Activated T-cell treated with anti-CD3 and anti-CD28 coated beads, Interleukin-2, amount 50 U/mL, for 24 hours (primary cell): ENCODE data around the gene AP3B1.
A peak's percentile ranks its signal among the peaks of the same experiment; 100 is the strongest.

Source experiments
- DNase-seq: peaks from one replicate; pipeline ENCODE4 v3.0.0-alpha.2; 2020
- H3K27ac Mint-ChIP-seq: 2 replicates; pipeline ENCODE4 v1.8.0; 2020; ENCODE audit warnings: mild to moderate bottlenecking, mixed read lengths
- H3K27me3 Mint-ChIP-seq: 2 replicates; pipeline ENCODE4 v1.8.0; 2020; ENCODE audit warnings: mixed read lengths
- H3K36me3 Mint-ChIP-seq: 2 replicates; pipeline ENCODE4 v1.8.0; 2020; ENCODE audit warnings: low read depth, mixed read lengths
- H3K4me1 Mint-ChIP-seq: 2 replicates; pipeline ENCODE4 v1.8.0; 2020; ENCODE audit warnings: low read depth, mixed read lengths
- H3K4me3 Mint-ChIP-seq: 2 replicates; pipeline ENCODE4 v1.8.0; 2020; ENCODE audit warnings: mild to moderate bottlenecking, moderate library complexity, mixed read lengths
- H3K9me3 Mint-ChIP-seq: 2 replicates; pipeline ENCODE4 v1.8.0; 2020; ENCODE audit warnings: mixed read lengths

Gene AP3B1, protein sequence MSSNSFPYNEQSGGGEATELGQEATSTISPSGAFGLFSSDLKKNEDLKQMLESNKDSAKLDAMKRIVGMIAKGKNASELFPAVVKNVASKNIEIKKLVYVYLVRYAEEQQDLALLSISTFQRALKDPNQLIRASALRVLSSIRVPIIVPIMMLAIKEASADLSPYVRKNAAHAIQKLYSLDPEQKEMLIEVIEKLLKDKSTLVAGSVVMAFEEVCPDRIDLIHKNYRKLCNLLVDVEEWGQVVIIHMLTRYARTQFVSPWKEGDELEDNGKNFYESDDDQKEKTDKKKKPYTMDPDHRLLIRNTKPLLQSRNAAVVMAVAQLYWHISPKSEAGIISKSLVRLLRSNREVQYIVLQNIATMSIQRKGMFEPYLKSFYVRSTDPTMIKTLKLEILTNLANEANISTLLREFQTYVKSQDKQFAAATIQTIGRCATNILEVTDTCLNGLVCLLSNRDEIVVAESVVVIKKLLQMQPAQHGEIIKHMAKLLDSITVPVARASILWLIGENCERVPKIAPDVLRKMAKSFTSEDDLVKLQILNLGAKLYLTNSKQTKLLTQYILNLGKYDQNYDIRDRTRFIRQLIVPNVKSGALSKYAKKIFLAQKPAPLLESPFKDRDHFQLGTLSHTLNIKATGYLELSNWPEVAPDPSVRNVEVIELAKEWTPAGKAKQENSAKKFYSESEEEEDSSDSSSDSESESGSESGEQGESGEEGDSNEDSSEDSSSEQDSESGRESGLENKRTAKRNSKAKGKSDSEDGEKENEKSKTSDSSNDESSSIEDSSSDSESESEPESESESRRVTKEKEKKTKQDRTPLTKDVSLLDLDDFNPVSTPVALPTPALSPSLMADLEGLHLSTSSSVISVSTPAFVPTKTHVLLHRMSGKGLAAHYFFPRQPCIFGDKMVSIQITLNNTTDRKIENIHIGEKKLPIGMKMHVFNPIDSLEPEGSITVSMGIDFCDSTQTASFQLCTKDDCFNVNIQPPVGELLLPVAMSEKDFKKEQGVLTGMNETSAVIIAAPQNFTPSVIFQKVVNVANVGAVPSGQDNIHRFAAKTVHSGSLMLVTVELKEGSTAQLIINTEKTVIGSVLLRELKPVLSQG

DNA sequence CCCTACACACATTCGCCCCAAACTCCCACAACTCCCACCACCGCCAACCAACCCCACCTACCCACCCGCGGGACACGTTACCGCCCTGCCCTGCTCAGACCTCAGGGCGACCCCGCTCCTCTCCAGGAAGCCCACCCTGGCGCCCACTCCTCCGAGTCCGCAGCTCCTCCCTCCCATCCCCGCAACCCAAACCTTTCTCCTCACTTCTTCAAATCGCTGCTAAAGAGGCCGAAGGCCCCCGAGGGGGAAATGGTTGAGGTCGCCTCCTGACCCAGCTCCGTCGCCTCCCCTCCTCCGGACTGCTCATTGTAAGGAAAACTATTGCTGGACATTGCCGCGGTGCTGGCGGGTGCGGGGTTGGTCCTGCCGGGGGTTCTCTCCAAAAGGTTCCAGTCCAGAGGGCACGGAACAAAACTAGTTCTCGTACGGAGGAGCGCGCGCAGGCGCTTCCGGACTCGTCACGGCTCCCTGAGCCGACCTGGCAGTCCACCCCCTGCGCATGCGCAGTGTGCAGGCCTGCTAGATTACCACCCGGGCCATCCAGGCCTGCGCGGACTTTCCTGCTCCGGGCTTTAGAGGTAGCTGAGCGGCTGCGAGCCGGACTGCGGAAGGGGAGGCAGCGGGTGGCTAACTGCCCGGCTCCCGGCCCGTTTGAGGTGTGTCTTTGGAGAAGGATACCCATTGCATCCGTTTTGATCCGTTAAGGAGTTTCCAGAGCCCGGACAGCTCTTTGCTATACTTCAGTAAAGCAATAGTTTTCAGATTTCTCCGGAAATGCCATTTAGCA, at the start of gene AP3B1:
AP3B1 (minus strand) TSS at position 451 of the 787 bp plus-strand sequence; CDS start at position 332, 119 bp downstream.
- peak; percentile 96 for DNase-seq
- peaks cover 39% of the 10 kb centered on the region for H3K4me1 Mint-ChIP-seq
- H3K9me3 Mint-ChIP-seq = no peaks in the 10 kb centered on the region
- H3K27me3 Mint-ChIP-seq = no peaks in the 10 kb centered on the region
- H3K4me3 Mint-ChIP-seq = peak within 1 kb of the TSS; percentile 97
- peaks cover 26% of the 10 kb centered on the region for H3K36me3 Mint-ChIP-seq
- H3K27ac Mint-ChIP-seq = peak within 1 kb of the TSS; percentile 99

DNA sequence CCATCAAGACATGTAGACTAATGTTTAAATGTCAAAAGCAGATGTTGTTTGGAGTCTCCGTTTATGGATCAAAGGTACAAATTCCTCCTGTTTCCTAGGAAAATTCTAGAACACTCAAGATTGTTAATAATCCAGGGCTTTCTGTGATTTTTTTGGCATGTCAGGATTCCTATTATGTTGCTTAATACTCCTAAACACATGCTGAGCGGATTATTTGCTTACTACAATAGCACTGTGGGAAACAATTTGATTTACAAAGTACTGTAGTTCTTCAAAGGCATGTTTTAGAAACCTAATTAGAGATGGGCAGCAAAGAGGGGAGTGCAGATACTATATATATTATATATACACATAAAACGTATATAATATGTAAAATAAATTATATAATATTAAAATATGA, 46.9 kb upstream of the AP3B1 start:
- H3K9me3 Mint-ChIP-seq = peaks cover 13% of the 10 kb centered on the region
- no peaks in the 10 kb centered on the region for H3K36me3 Mint-ChIP-seq
- no peak for DNase-seq
- no peaks in the 10 kb centered on the region for H3K4me1 Mint-ChIP-seq
- H3K27me3 Mint-ChIP-seq = peaks cover 10% of the 10 kb centered on the region
- no peak overlapping the region for H3K27ac Mint-ChIP-seq
- no peak overlapping the region for H3K4me3 Mint-ChIP-seq

DNA sequence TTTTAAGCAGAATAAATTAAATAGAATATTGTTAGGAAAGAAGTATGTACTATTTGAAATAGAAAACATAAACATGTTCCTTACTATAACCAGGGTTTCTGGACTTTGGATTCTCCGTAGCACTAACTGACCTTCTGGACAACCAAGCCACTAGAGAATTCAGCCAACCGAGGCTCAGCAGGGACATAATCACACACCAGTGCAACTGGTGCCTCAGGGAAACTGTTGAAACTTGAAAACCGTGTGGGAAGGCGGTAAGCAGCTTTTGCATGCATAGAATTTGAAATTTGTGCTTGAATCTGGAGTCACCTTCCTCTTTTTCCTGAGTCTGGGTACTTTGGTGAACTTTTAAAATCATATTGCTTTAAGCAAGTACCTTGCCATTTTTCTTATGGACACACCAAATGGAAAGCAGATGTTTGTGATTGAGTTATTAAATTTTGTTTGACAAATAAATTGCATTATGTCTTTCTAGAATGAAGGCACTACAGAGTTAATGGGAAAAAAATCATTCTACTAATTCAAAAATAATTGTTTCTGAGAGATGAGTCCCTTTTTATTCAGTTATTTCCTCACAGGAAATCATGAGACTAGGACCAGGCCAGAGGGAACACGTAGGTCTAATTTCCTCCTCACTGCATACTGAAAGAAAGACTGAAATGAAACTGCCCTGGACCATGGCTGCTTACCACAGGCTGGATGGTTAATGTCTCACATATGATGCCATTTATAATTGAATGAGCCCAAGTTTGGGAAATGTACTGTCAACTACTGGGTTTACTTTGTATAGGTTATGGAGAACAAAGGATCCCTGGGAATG, 45.3 kb upstream of the AP3B1 start:
- Mint-ChIP-seq H3K4me1 (no peaks in the 10 kb centered on the region), H3K27ac (no peak overlapping the region)

DNA sequence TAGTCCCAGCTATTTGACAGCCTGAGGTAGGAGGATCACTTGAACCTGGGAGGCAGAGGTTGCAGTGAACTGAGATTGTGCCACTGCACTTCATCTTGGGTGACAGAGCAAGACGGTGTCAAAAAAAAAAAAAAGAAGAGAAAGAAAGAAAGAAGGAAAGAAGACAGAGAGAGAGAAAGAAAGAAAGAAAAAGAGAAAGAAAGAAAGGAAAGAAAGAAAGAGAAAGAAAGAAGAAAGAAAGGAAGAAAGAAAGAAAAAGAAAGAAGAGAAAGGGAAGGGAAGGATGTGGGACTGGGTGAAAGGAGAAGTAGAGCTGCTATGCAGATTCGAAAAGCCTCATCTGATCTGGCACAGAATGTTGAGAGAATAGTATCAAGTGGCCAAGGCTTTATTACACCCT, 42.2 kb upstream of the AP3B1 start:
- H3K36me3 Mint-ChIP-seq = no peaks in the 10 kb centered on the region
- H3K4me3 Mint-ChIP-seq = no peak overlapping the region
- no peak for DNase-seq
- no peak overlapping the region for H3K27ac Mint-ChIP-seq
- peaks cover 13% of the 10 kb centered on the region for H3K9me3 Mint-ChIP-seq
- peaks cover 13% of the 10 kb centered on the region for H3K27me3 Mint-ChIP-seq
- no peaks in the 10 kb centered on the region for H3K4me1 Mint-ChIP-seq

More for the DNA sequence above, 45.3 kb upstream of the AP3B1 start:
- no peak overlapping the region for H3K4me3 Mint-ChIP-seq
- DNase-seq = no peak
- H3K27me3 Mint-ChIP-seq = peaks cover 11% of the 10 kb centered on the region
- no peaks in the 10 kb centered on the region for H3K36me3 Mint-ChIP-seq
- H3K9me3 Mint-ChIP-seq = peaks cover 13% of the 10 kb centered on the region

DNA sequence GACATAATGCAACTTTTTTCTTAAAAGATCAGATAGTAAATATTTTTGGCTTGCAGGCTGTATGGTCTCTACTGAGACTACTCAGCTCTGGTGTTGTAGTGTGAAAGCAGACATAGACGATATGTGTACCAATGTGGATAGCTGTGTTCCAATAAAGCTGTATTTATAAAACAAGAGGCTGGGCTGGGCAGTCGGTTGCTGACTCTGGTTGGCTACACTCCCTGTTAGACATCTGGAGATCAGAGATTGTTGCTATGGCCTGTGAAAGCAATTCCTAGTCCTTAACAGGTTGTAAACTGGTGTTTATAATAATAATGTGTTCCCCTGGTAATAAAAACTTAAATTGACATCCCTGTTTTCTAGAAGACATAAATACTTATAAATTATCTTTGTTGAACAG, 41.5 kb upstream of the AP3B1 start:
- H3K27ac Mint-ChIP-seq = no peak overlapping the region

DNA sequence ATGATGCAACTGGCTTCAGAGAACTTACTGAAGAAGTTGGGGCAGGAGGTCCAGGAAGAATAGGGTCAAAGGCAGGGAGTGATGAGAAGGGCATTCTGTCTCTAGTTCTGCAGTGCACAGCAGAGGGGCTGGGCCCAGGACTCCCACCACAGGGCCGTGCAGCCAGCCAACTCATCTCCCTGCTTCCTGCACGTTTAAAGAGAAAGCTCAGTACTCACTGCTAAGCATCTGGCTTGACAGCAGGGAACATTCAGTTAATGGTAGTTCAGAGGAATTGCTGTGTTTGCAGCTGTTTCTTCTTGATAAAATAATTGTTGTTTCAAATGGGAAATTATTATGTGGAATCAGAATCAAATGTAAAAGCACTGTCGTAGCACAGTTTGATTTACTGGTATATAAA, 40.3 kb upstream of the AP3B1 start:
- Mint-ChIP-seq H3K27ac (no peak overlapping the region), H3K4me1 (no peaks in the 10 kb centered on the region), H3K4me3 (no peak overlapping the region), H3K36me3 (no peaks in the 10 kb centered on the region), H3K9me3 (peaks cover 13% of the 10 kb centered on the region), H3K27me3 (peaks cover 17% of the 10 kb centered on the region)
- no peak for DNase-seq

More for the DNA sequence above, 41.5 kb upstream of the AP3B1 start:
- no peaks in the 10 kb centered on the region for H3K36me3 Mint-ChIP-seq
- DNase-seq = no peak
- peaks cover 15% of the 10 kb centered on the region for H3K27me3 Mint-ChIP-seq
- H3K9me3 Mint-ChIP-seq = peaks cover 13% of the 10 kb centered on the region
- no peaks in the 10 kb centered on the region for H3K4me1 Mint-ChIP-seq
- no peak overlapping the region for H3K4me3 Mint-ChIP-seq

DNA sequence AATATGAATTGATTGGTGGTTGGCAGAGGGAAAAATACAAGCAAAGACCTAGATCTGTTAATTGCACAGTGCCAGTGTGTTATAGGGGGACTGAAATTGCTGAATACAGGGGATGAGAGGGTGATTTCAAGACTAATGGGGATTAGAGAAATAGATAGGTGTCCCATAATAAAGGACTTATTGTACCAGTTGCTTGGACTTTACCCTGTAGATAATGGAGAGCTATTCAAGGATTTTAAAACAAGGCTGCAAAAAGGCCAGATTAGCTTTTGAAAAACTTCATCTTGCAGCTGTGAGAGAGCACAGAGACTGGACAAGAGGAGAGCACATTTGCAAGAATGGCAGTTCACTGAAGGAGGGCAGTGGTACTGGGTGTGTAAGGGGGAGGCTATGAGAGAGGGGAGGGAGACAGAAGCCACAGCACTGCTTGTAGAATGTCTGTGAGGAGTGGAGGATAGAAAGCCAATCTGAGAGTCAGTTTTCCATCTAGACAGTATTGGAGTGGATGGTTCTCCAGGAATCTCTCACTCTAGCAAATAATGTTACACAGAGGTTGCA, 37.1 kb upstream of the AP3B1 start:
- Mint-ChIP-seq H3K4me3 (no peak overlapping the region), H3K36me3 (no peaks in the 10 kb centered on the region), H3K27me3 (peaks cover 15% of the 10 kb centered on the region), H3K27ac (peak overlapping the region; percentile 15), H3K4me1 (no peaks in the 10 kb centered on the region), H3K9me3 (peaks cover 1% of the 10 kb centered on the region)
- DNase-seq = no peak

DNA sequence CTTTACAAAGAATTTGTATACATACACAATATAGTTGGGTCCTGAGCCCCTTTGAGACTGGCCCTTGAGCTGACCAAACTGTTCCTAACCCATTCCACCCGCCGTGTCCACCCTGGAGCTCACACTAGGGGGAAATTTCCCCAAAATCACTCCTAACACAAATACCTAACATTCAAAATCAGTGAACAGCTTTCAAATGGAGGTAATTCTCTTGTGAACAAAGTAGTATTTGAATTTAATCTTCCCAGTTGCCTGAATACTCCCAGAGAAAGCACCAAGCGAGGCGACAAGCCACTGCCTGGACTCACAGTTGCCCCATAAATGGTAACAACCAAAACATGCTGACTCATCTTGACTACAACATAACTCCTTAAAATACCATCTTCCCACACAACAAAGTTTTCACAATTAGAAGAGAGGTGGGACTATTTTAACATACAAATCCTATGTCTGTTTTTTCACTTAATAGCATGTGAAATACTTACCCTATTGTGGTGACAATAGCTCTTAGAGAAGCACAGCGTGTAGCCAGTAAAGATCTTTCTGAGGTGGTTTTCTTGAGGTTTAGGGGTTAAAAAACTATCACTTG, 34.2 kb upstream of the AP3B1 start:
- Mint-ChIP-seq H3K27me3 (peaks cover 6% of the 10 kb centered on the region), H3K9me3 (no peaks in the 10 kb centered on the region), H3K4me1 (no peaks in the 10 kb centered on the region), H3K27ac (no peak overlapping the region), H3K4me3 (no peak overlapping the region), H3K36me3 (no peaks in the 10 kb centered on the region)
- no peak for DNase-seq

DNA sequence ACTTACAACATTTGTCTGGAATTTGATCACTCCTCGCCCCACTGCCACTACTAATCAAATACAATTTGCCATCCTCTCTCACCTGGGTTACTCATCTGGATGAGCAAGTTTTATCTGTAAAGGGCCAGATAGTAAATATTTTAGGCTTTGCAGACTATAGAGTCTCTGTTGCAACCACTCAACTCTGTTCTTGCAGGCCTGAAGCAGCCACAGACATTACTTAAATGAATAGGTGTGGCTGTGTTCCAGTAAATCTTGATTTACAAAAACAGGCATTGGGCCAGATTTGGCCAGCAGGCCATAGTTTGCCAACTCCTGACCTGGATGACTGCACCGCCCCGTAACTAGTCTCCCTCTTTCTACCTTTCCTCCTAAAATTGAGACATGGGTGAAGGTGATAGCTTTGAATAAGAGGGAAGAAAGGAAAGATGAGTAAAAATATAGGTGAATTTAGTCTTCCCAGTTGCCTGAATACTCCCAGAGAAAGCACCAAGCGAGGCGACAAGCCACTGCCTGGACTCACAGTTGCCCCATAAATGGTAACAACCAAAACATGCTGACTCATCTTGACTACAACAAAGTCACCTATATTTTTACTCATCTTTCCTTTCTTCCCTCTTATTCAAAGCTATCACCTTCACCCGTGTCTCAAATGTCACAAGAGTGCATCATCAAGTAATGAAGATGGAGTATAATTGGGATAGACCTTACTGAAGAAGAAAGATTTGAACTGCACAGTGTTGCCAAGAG, 33.4 kb upstream of the AP3B1 start:
- DNase-seq = no peak
- H3K27me3 Mint-ChIP-seq = peaks cover 6% of the 10 kb centered on the region
- H3K4me3 Mint-ChIP-seq = no peak overlapping the region
- no peaks in the 10 kb centered on the region for H3K36me3 Mint-ChIP-seq
- H3K9me3 Mint-ChIP-seq = no peaks in the 10 kb centered on the region
- no peak overlapping the region for H3K27ac Mint-ChIP-seq
- H3K4me1 Mint-ChIP-seq = no peaks in the 10 kb centered on the region

DNA sequence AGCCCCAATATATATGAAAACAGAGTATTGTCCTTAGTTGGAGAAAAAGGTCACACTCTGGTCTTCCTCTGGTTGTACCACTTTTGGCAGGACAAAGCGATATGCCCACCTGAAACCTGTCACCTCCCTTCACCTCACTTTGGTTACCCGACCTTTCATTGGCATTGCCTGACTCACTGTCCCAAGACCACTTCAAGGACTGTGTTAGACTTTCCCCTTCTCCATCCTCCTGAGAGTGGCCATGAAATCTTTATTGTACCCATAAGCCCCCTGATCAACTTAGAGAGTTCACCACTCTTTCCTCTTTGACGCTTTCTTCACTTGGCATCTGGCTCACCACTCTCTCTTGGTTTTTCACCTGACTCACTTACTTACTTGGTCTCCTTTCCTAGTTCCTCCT, 32.4 kb upstream of the AP3B1 start:
- Mint-ChIP-seq H3K27me3 (peaks cover 6% of the 10 kb centered on the region), H3K27ac (no peak overlapping the region), H3K4me3 (no peak overlapping the region), H3K4me1 (no peaks in the 10 kb centered on the region), H3K36me3 (no peaks in the 10 kb centered on the region), H3K9me3 (no peaks in the 10 kb centered on the region)
- DNase-seq = no peak

DNA sequence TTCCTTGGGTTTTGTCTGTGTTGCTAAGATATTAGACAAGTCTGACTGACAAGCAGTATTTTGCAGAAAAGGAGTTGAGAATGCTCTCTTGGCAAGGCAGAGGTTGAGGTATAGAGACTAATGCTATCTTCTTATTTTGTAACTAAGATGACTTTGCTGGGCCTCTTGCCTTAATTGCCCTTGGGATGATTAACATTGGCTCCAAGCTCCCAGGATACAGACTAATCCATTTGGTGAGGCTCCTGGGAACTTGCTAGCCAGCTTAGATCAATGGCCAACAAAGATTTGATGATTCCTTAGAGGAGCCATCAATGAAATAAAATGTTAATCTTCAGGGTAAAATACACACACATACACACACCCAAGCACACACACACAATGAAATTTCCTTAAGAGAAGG, 28.7 kb upstream of the AP3B1 start:
- no peak overlapping the region for H3K27ac Mint-ChIP-seq
- H3K4me1 Mint-ChIP-seq = no peaks in the 10 kb centered on the region
- no peaks in the 10 kb centered on the region for H3K27me3 Mint-ChIP-seq
- no peaks in the 10 kb centered on the region for H3K9me3 Mint-ChIP-seq
- H3K36me3 Mint-ChIP-seq = no peaks in the 10 kb centered on the region
- DNase-seq = no peak
- no peak overlapping the region for H3K4me3 Mint-ChIP-seq

DNA sequence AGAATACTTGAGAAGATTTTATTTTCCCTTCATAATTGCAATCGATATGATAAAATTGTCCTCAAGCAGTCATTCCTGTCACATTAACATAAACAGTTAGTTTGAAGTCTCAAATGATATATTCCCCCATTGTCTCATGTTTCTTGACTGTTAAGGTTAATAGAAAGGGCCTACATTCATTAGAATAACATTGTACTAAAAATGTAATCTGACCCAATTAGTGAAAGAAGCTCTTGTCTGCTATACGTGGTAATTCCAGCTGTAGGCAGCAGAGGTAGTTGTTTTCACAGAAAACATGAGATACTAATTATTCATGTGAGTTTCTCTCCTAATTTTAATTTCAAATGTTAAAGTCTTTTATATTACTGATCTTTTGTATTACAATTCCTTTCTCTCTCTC, 25.9 kb upstream of the AP3B1 start:
- no peak overlapping the region for H3K4me3 Mint-ChIP-seq

More for the DNA sequence above, 25.9 kb upstream of the AP3B1 start:
- DNase-seq = no peak
- Mint-ChIP-seq H3K4me1 (no peaks in the 10 kb centered on the region), H3K27ac (no peak overlapping the region), H3K27me3 (no peaks in the 10 kb centered on the region), H3K9me3 (no peaks in the 10 kb centered on the region), H3K36me3 (no peaks in the 10 kb centered on the region)
